Measurements from ENCODE around the gene IRF3.

- TF ChIP-seq CTCF (IDR thresholded peaks at IDR 0.05; ENCODE audit: low read length): peak; percentile 80
- TF ChIP-seq EZH2 (IDR thresholded peaks at IDR 0.05; ENCODE audit: borderline replicate concordance, low read length): no peak
These were observed 12.4 kb upstream of the IRF3 start for GRCh38 chr19:49677901-49678674.

Data from OCI-LY1 (cell line).